Stomach (tissue), 9 donors: Measurements from ENCODE around the gene DNAJB13. TPM values are rescaled to one million over a fixed set of nuclear protein-coding genes. Genes with fewer than 3 reads are reported as not detected.

Source experiments
- DNase-seq, 2 donors: peaks; one replicate each; pipeline versions ENCODE4 v3.0.0 to v3.0.0-alpha.2; 2013 to 2019
- H3K27ac ChIP-seq, 5 donors: fragments of 200-600 bp in 4 of 5; sonication (generic) in 4 of 5; one replicate each; pipeline ENCODE4 v1.5.1; 2013 to 2019; ENCODE audit warnings: mild to moderate bottlenecking in 1 of 5, moderate library complexity in 1 of 5
- H3K27me3 ChIP-seq, 3 donors: fragments of 200-600 bp; sonication (generic); one replicate each; pipeline ENCODE4 v1.5.1; 2017 to 2019; ENCODE audit warnings: mixed run types in 1 of 3
- H3K36me3 ChIP-seq, 4 donors: fragments of 200-600 bp; sonication (generic); 1 replicate in 3 of 4; 2 replicates in 1 of 4; pipeline ENCODE4 v1.5.1; 2016 to 2019
- H3K4me1 ChIP-seq, 4 donors: fragments of 200-600 bp; sonication (generic); one replicate each; pipeline ENCODE4 v1.5.1; 2016 to 2019
- H3K4me3 ChIP-seq, 4 donors: fragments of 200-600 bp; sonication (generic) in 3 of 4; one replicate each; pipeline ENCODE4 v1.5.1; 2016 to 2019; ENCODE audit warnings: mild to moderate bottlenecking in 1 of 4
- H3K9me3 ChIP-seq, 4 donors: fragments of 200-600 bp; sonication (generic); one replicate each; pipeline ENCODE4 v1.5.1; 2016 to 2019
- CTCF ChIP-seq, 7 experiments: fragments of 450-650 bp in 4 of 7; fragments of 200-600 bp in 3 of 7; sonication (generic) in 3 of 7; IDR thresholded peaks; one replicate each; pipeline ENCODE4 v1.5.1; 2016 to 2019; ENCODE audit warnings: antibody characterized with exemption in 7 of 7, control low read depth in 2 of 7, mild to moderate bottlenecking in 1 of 7
- EP300 ChIP-seq: sonication (generic); formaldehyde crosslinking; IDR thresholded peaks from one replicate; pipeline ENCODE4 v1.6.1; 2017; ENCODE audit warnings: antibody characterized with exemption
- POLR2A ChIP-seq, 4 donors: fragments of 450-650 bp; IDR thresholded peaks; one replicate each; pipeline ENCODE4 v1.6.1; 2016; ENCODE audit warnings: antibody characterized with exemption in 4 of 4, control low read depth in 2 of 4, mild to moderate bottlenecking in 1 of 4, moderate library complexity in 1 of 4
- POLR2AphosphoS5 ChIP-seq, 3 donors: sonication (generic); formaldehyde crosslinking; IDR thresholded peaks; one replicate each; pipeline ENCODE4 v1.6.1; 2016; ENCODE audit warnings: antibody characterized with exemption in 3 of 3
- WGBS, 5 donors: extraction: QIAGEN DNeasy Blood & Tissue Kit in 3 of 5; methylation state at CpG; one replicate each; pipeline versions ENCODE4 v1.1.5 to v1.1.7; 2013 to 2018; 5-methylcytosine and 5-hydroxymethylcytosine counted together
- intact Hi-C: fragments of 100-400 bp; cut with DNase I; formaldehyde crosslinking; loops from one replicate; pipeline ENCODE4 v1.15.1; 2023; ENCODE audit warnings: low total_unique reads
- polyA plus RNA-seq, 3 donors: library from polyadenylated mRNA; stranded (reverse); fragments of 200-250 nt; gene quantifications; one replicate each; pipeline ENCODE4 v1.2.3, GENCODE V29; 2013
- total RNA-seq, 5 donors: library from RNA; depleted of rRNA; stranded (reverse); fragments of >200 nt; gene quantifications; one replicate each; pipeline versions ENCODE4 v1.1.0 to v1.2.3, GENCODE V29; 2014 to 2016
- donor health status: healthy with polysubstance abuse.
- donor health status: Bipolar disorder and iron deficiency.
- donor health status: healthy.

The DNAJB13 gene
- total and polyA plus RNA-seq, 8 donors, result 0.28 TPM; not detected in 7

GRCh38 chr11:73946798-73947458, 3.9 kb upstream of the DNAJB13 start:
- H3K4me1 ChIP-seq, result no peaks in the 10 kb centered on the region
- no peak for DNase-seq
- 74 to 80% (median 77%) methylated on average over 13 of the region's 13 CpGs for WGBS, 5 donors
- intact Hi-C loops, result no loop called here
- H3K4me3 ChIP-seq, result no peak overlapping the region
- TF ChIP-seq EP300 (no peak), POLR2A (IDR thresholded peaks at IDR 0.05) (no peak), POLR2AphosphoS5 (IDR thresholded peaks at IDR 0.05) (no peak), CTCF (IDR thresholded peaks at IDR 0.05) (no peak)
- H3K27ac ChIP-seq, result no peak overlapping the region
- no peaks in the 10 kb centered on the region for H3K36me3 ChIP-seq
- H3K9me3 ChIP-seq, result peaks cover 0 to 6% (median 0%) of the 10 kb centered on the region in 4 donors
- H3K27me3 ChIP-seq, result no peaks in the 10 kb centered on the region

- intact Hi-C loops, result no loop called here
- Histone ChIP-seq H3K27me3 (no peaks in the 10 kb centered on the region), H3K4me1 (no peaks in the 10 kb centered on the region), H3K36me3 (no peaks in the 10 kb centered on the region), H3K9me3 (peaks cover 0 to 6% (median 0%) of the 10 kb centered on the region in 4 donors), H3K4me3 (no peak overlapping the region), H3K27ac (no peak overlapping the region)
- TF ChIP-seq EP300 (no peak), POLR2AphosphoS5 (IDR thresholded peaks at IDR 0.05) (no peak), CTCF (IDR thresholded peaks at IDR 0.05) (no peak), POLR2A (IDR thresholded peaks at IDR 0.05) (no peak)
- no peak for DNase-seq
- WGBS, 5 donors, result 75 to 87% (median 83%) methylated on average over 4 of the region's 4 CpGs
Measured at GRCh38 chr11:73949246-73949645, 1.6 kb upstream of the DNAJB13 start.

- Histone ChIP-seq H3K4me3 (no peak overlapping the region), H3K4me1 (no peaks in the 10 kb centered on the region), H3K36me3 (no peaks in the 10 kb centered on the region), H3K27ac (no peak overlapping the region), H3K9me3 (peaks cover 0 to 6% (median 0%) of the 10 kb centered on the region in 4 donors), H3K27me3 (peaks cover 0 to 6% (median 0%) of the 10 kb centered on the region in 3 donors)
- TF ChIP-seq POLR2AphosphoS5 (IDR thresholded peaks at IDR 0.05) (no peak), EP300 (no peak), CTCF (IDR thresholded peaks at IDR 0.05) (no peak), POLR2A (IDR thresholded peaks at IDR 0.05) (no peak)
- WGBS, 5 donors, result 85 to 96% (median 91%) methylated on average over 5 of the region's 5 CpGs
- intact Hi-C loops, result no loop called here
- no peak for DNase-seq
Measured at GRCh38 chr11:73949912-73950311, 914 bp upstream of the DNAJB13 start.

GRCh38 chr11:73951797-73952196, 971 bp downstream of the DNAJB13 start:
- Histone ChIP-seq H3K27ac (no peak overlapping the region), H3K36me3 (no peaks in the 10 kb centered on the region), H3K27me3 (peaks cover 0 to 9% (median 0%) of the 10 kb centered on the region in 3 donors), H3K4me3 (no peak overlapping the region), H3K4me1 (peaks cover 0 to 5% (median 0%) of the 10 kb centered on the region in 4 donors), H3K9me3 (peaks cover 0 to 3% (median 0%) of the 10 kb centered on the region in 4 donors)
- no peak for DNase-seq
- intact Hi-C loops, result no loop called here
- 68 to 79% (median 74%) methylated on average over 7 of the region's 7 CpGs for WGBS, 5 donors
- no peak for TF ChIP-seq POLR2A (IDR thresholded peaks at IDR 0.05)
- no peak for TF ChIP-seq POLR2AphosphoS5 (IDR thresholded peaks at IDR 0.05)
- no peak for TF ChIP-seq CTCF (IDR thresholded peaks at IDR 0.05)
- TF ChIP-seq EP300, result no peak
